HepG2 (cell line): Measurements from ENCODE around the gene FNDC8. TPM values are rescaled to one million over a fixed set of nuclear protein-coding genes. Genes with fewer than 3 reads are reported as not detected.
A peak's percentile ranks its signal among the peaks of the same experiment; 100 is the strongest.

Source experiments
- DNMT3B ChIP-seq: conservative IDR thresholded peaks from 2 replicates; pipeline ENCODE4 v1.6.1; 2016; ENCODE audit warnings: missing biosample characterization, control low read depth
- GATA4 ChIP-seq: sonication (generic); IDR thresholded peaks from 2 replicates; pipeline ENCODE4 v1.6.1; 2016; ENCODE audit warnings: antibody characterized with exemption, low read depth, borderline replicate concordance
- MBNL3 ChIP-seq: fragments of 250-450 bp; sonication (Bioruptor Pico); conservative IDR thresholded peaks from 2 replicates; pipeline ENCODE4 v1.8.0; 2022; ENCODE audit warnings: mild to moderate bottlenecking, inconsistent platforms
- PRDM15 ChIP-seq: sonication (generic); formaldehyde crosslinking; IDR thresholded peaks from 2 replicates; pipeline ENCODE4 v1.4.0; 2020; ENCODE audit warnings: missing genetic modification reagents
- RXRB ChIP-seq: IDR thresholded peaks from 2 replicates; pipeline ENCODE4 v1.6.1; 2016; ENCODE audit warnings: borderline replicate concordance, missing genetic modification reagents, missing compliant biosample characterization
- SAFB2 ChIP-seq: sonication (generic); formaldehyde crosslinking; IDR thresholded peaks from 2 replicates; pipeline ENCODE4 v1.5.1; 2020; ENCODE audit warnings: missing genetic modification reagents, low read depth, mild to moderate bottlenecking, borderline replicate concordance
- TBP ChIP-seq: sonication (generic); formaldehyde crosslinking; IDR thresholded peaks from 2 replicates; pipeline ENCODE4 v1.5.0; 2020; ENCODE audit warnings: missing genetic modification reagents
- ZNF142 ChIP-seq: sonication (generic); formaldehyde crosslinking; IDR thresholded peaks from 2 replicates; pipeline ENCODE4 v1.4.0; 2020; ENCODE audit warnings: missing genetic modification reagents
- ZNF205 ChIP-seq: IDR thresholded peaks from 2 replicates; pipeline ENCODE4 v1.6.1; 2018; ENCODE audit warnings: missing biosample characterization, missing genetic modification reagents
- ZNF24 ChIP-seq: fragments of 450-650 bp; IDR thresholded peaks from 2 replicates; pipeline ENCODE4 v1.6.1; 2017; ENCODE audit warnings: antibody characterized with exemption, mild to moderate bottlenecking
- ZNF616 ChIP-seq: sonication (generic); formaldehyde crosslinking; IDR thresholded peaks from 2 replicates; pipeline ENCODE4 v1.5.0; 2020; ENCODE audit warnings: low read depth, mild to moderate bottlenecking, missing genetic modification reagents
- polyA plus RNA-seq, 8 experiments: library from polyadenylated mRNA; depleted of rRNA in 3 of 8; stranded (reverse) in 7 of 8; unstranded in 1 of 8; fragments of >200 nt; fragmentation: Illumina TruSeq in 4 of 8; extraction: Trizol in 4 of 8; gene quantifications; 2 replicates each; pipeline versions ENCODE4 v1.2.1 to v1.2.3, GENCODE V29; 2011 to 2016; ENCODE audit warnings: low read depth in 4 of 8, missing spikeins in 1 of 8, mixed read lengths in 1 of 8; ENCODE audit not compliant: insufficient read depth in 1 of 8
- total RNA-seq, 5 experiments: library from RNA; depleted of rRNA; stranded (reverse); fragments of >200 nt; fragmentation: Illumina TruSeq; extraction: Trizol; gene quantifications; 2 replicates each; pipeline ENCODE4 v1.2.3, GENCODE V29; 2016; ENCODE audit warnings: low read depth in 1 of 5
- TF ChIP-seq, protein P1 (sequence below): sonication (generic); formaldehyde crosslinking; IDR thresholded peaks from 2 replicates; pipeline ENCODE4 v1.9.0; 2021; ENCODE audit warnings: mild to moderate bottlenecking, missing genetic modification reagents

FNDC8 gene
- total and polyA plus RNA-seq, 2 of the 13 experiments (the other 11 are each of a cell fraction or from before 2014, with no cell fraction given), result not detected

DNA sequence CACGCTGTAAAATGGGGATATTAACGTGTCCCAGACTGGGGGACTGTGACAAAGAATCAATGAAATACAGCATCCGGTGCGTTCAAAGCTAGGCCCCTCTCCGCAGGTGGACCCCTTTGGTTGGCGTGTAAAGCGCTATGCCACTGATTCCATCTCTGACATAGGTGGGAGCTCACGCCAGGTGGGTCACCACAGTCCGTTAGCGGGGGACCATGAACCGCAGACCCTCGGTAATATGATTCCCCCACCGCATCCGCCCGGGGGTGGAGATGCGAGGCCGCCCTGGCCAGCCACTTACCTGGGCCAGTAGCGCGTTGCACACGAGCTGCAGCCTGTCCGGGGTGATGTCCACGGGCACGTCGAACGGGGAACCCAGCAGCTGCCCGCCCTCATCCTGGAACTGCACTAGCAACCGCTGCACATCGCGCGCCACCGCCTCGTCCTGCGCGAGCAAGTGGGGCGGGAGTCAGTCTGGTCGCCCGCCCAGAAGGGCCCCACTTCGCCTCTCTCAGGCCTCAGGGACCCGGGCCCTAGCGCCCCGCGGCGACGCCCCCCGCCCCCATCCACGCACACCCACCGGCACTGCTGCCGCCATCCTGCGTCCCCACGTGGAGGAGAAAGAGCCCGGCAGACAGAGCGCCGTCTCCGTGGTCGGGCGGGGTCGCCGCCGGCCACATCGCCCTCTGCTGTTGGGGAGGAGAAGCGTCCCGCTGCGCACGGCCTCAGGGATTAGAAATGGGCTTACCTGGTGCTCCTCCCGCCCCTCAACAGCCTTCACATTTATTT is 20.5 kb downstream of the FNDC8 start, which contains the start of gene NLE1 (continued):
- TF ChIP-seq, protein P1, sequence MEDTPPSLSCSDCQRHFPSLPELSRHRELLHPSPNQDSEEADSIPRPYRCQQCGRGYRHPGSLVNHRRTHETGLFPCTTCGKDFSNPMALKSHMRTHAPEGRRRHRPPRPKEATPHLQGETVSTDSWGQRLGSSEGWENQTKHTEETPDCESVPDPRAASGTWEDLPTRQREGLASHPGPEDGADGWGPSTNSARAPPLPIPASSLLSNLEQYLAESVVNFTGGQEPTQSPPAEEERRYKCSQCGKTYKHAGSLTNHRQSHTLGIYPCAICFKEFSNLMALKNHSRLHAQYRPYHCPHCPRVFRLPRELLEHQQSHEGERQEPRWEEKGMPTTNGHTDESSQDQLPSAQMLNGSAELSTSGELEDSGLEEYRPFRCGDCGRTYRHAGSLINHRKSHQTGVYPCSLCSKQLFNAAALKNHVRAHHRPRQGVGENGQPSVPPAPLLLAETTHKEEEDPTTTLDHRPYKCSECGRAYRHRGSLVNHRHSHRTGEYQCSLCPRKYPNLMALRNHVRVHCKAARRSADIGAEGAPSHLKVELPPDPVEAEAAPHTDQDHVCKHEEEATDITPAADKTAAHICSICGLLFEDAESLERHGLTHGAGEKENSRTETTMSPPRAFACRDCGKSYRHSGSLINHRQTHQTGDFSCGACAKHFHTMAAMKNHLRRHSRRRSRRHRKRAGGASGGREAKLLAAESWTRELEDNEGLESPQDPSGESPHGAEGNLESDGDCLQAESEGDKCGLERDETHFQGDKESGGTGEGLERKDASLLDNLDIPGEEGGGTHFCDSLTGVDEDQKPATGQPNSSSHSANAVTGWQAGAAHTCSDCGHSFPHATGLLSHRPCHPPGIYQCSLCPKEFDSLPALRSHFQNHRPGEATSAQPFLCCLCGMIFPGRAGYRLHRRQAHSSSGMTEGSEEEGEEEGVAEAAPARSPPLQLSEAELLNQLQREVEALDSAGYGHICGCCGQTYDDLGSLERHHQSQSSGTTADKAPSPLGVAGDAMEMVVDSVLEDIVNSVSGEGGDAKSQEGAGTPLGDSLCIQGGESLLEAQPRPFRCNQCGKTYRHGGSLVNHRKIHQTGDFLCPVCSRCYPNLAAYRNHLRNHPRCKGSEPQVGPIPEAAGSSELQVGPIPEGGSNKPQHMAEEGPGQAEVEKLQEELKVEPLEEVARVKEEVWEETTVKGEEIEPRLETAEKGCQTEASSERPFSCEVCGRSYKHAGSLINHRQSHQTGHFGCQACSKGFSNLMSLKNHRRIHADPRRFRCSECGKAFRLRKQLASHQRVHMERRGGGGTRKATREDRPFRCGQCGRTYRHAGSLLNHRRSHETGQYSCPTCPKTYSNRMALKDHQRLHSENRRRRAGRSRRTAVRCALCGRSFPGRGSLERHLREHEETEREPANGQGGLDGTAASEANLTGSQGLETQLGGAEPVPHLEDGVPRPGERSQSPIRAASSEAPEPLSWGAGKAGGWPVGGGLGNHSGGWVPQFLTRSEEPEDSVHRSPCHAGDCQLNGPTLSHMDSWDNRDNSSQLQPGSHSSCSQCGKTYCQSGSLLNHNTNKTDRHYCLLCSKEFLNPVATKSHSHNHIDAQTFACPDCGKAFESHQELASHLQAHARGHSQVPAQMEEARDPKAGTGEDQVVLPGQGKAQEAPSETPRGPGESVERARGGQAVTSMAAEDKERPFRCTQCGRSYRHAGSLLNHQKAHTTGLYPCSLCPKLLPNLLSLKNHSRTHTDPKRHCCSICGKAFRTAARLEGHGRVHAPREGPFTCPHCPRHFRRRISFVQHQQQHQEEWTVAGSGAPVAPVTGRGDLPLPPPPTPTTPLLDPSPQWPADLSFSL (CRISPR knock-in tag), result no peak
- peak; percentile 79 for TF ChIP-seq ZNF205
- no peak for TF ChIP-seq PRDM15 (CRISPR knock-in tag)
- 0 out of 2 replicates have a peak, but pooled peaks have one; percentile 51 for TF ChIP-seq TBP (CRISPR knock-in tag)
- TF ChIP-seq DNMT3B (CRISPR knock-in tag), result no peak
- TF ChIP-seq MBNL3 (CRISPR knock-in tag), result no peak
- peak; percentile 40; the same call in 1 of the 2 replicates for TF ChIP-seq RXRB (CRISPR knock-in tag)
- TF ChIP-seq GATA4, result no peak
- no peak for TF ChIP-seq ZNF24
- peak; percentile 78; the same call in 1 of the 2 replicates for TF ChIP-seq SAFB2
- no peak for TF ChIP-seq ZNF616 (CRISPR knock-in tag)
- TF ChIP-seq ZNF142 (CRISPR knock-in tag), result no peak
